HEK293 (cell line): ENCODE data around the gene TAAR1.

Experiments
- CTCF ChIA-PET: fragments of 350-600 bp; formaldehyde crosslinking; extraction: SDS; loops from one replicate; lab custom pipeline; 2021; ENCODE audit warnings: antibody characterized with exemption; lab: Yijun Ruan, JAX
- POLR2A ChIA-PET: fragments of 300-600 bp; formaldehyde crosslinking; extraction: SDS; loops from one replicate; lab custom pipeline; 2020; ENCODE audit warnings: antibody characterized with exemption, inconsistent platforms; lab: Yijun Ruan, JAX
- H3K27ac ChIP-seq: fragments of 200-500 bp; sonication (Bioruptor generic); 2 replicates; pipeline ENCODE4 v1.5.1; 2014; ENCODE audit warnings: low read depth, low read length, control low read depth, inconsistent platforms; ENCODE audit errors: extremely low read depth
- H3K36me3 ChIP-seq, 2 experiments: fragments of 200-500 bp in 1 of 2; sonication (Bioruptor generic) in 1 of 2; 1 replicate in 1 of 2; 2 replicates in 1 of 2; pipeline ENCODE4 v1.5.1; 2014 to 2017; ENCODE audit warnings: inconsistent platforms in 2 of 2, low read length in 2 of 2; ENCODE audit not compliant: control insufficient read depth in 2 of 2, insufficient read depth in 1 of 2
- H3K4me1 ChIP-seq: fragments of 200-500 bp; sonication (Bioruptor generic); 2 replicates; pipeline ENCODE4 v1.5.1; 2014; ENCODE audit warnings: mild to moderate bottlenecking, low read length, inconsistent platforms; ENCODE audit not compliant: control insufficient read depth, insufficient read depth
- H3K4me3 ChIP-seq: 2 replicates; pipeline ENCODE4 v1.5.1; 2011; ENCODE audit warnings: low read depth, mild to moderate bottlenecking, control low read depth, low read length, moderate library complexity
- H3K9me3 ChIP-seq: fragments of 200-500 bp; sonication (Bioruptor generic); 2 replicates; pipeline ENCODE4 v1.5.1; 2014; ENCODE audit warnings: low read depth, low read length, inconsistent platforms; ENCODE audit not compliant: control insufficient read depth, insufficient read depth
- ATF2 ChIP-seq: fragments of 450-650 bp; formaldehyde crosslinking; IDR thresholded peaks from 2 replicates; pipeline ENCODE4 v1.5.1; 2016; ENCODE audit warnings: missing biosample characterization, missing genetic modification characterization, low read depth
- EGR2 ChIP-seq: fragments of 450-650 bp; formaldehyde crosslinking; IDR thresholded peaks from 2 replicates; pipeline ENCODE4 v1.5.1; 2016; ENCODE audit warnings: low read depth, missing biosample characterization, missing genetic modification characterization
- GFI1B ChIP-seq: fragments of 450-650 bp; formaldehyde crosslinking; IDR thresholded peaks from 2 replicates; pipeline ENCODE4 v1.5.1; 2016; ENCODE audit warnings: missing biosample characterization, missing genetic modification characterization
- KLF10 ChIP-seq: fragments of 450-650 bp; IDR thresholded peaks from 2 replicates; pipeline ENCODE4 v1.5.1; 2018; ENCODE audit warnings: missing biosample characterization, mild to moderate bottlenecking, missing genetic modification characterization
- MYNN ChIP-seq: fragments of 450-650 bp; formaldehyde crosslinking; IDR thresholded peaks from 2 replicates; pipeline ENCODE4 v1.5.1; 2016; ENCODE audit warnings: missing biosample characterization, missing genetic modification characterization, borderline replicate concordance
- PRDM6 ChIP-seq: fragments of 450-650 bp; formaldehyde crosslinking; IDR thresholded peaks from 2 replicates; pipeline ENCODE4 v1.5.1; 2017; ENCODE audit warnings: missing biosample characterization, missing genetic modification characterization
- RBAK ChIP-seq: fragments of 450-650 bp; formaldehyde crosslinking; IDR thresholded peaks from 2 replicates; pipeline ENCODE4 v1.5.1; 2016; ENCODE audit warnings: missing biosample characterization, missing genetic modification characterization
- TCF7L2 ChIP-seq: IDR thresholded peaks from 2 replicates; pipeline ENCODE4 v1.6.1; 2011; ENCODE audit warnings: low read depth, mild to moderate bottlenecking, inconsistent platforms, low read length, moderate library complexity, borderline replicate concordance
- ZBTB48 ChIP-seq: fragments of 450-650 bp; formaldehyde crosslinking; IDR thresholded peaks from 2 replicates; pipeline ENCODE4 v1.5.1; 2016; ENCODE audit warnings: missing biosample characterization, missing genetic modification characterization
- ZBTB7A ChIP-seq: fragments of 450-650 bp; formaldehyde crosslinking; IDR thresholded peaks from 2 replicates; pipeline ENCODE4 v1.5.1; 2016; ENCODE audit warnings: low read depth, missing biosample characterization, missing genetic modification characterization
- ZFP37 ChIP-seq: fragments of 450-650 bp; formaldehyde crosslinking; IDR thresholded peaks from 2 replicates; pipeline ENCODE4 v1.5.1; 2016; ENCODE audit warnings: missing biosample characterization, missing genetic modification characterization
- ZIC2 ChIP-seq: fragments of 450-650 bp; formaldehyde crosslinking; IDR thresholded peaks from 2 replicates; pipeline ENCODE4 v1.5.1; 2016; ENCODE audit warnings: missing biosample characterization, missing genetic modification characterization
- ZNF121 ChIP-seq: fragments of 450-650 bp; formaldehyde crosslinking; IDR thresholded peaks from 2 replicates; pipeline ENCODE4 v1.5.1; 2016; ENCODE audit warnings: missing biosample characterization, missing genetic modification characterization
- ZNF157 ChIP-seq: fragments of 450-650 bp; formaldehyde crosslinking; IDR thresholded peaks from 2 replicates; pipeline ENCODE4 v1.5.1; 2016; ENCODE audit warnings: missing biosample characterization, missing genetic modification characterization
- ZNF18 ChIP-seq: fragments of 450-650 bp; formaldehyde crosslinking; IDR thresholded peaks from 2 replicates; pipeline ENCODE4 v1.5.1; 2016; ENCODE audit warnings: missing biosample characterization, missing genetic modification characterization
- ZNF19 ChIP-seq: fragments of 450-650 bp; formaldehyde crosslinking; IDR thresholded peaks from 2 replicates; pipeline ENCODE4; 2016; ENCODE audit warnings: missing biosample characterization, missing genetic modification characterization, low read depth
- ZNF266 ChIP-seq: fragments of 450-650 bp; formaldehyde crosslinking; IDR thresholded peaks from 2 replicates; pipeline ENCODE4 v1.5.1; 2016; ENCODE audit warnings: missing biosample characterization, missing genetic modification characterization, low read depth
- ZNF37A ChIP-seq: fragments of 450-650 bp; IDR thresholded peaks from 2 replicates; pipeline ENCODE4 v1.5.1; 2018; ENCODE audit warnings: missing biosample characterization, missing genetic modification characterization
- ZNF391 ChIP-seq: fragments of 450-650 bp; formaldehyde crosslinking; IDR thresholded peaks from 2 replicates; pipeline ENCODE4 v1.5.1; 2016; ENCODE audit warnings: low read depth, missing biosample characterization, missing genetic modification characterization, borderline replicate concordance
- ZNF416 ChIP-seq: fragments of 450-650 bp; formaldehyde crosslinking; IDR thresholded peaks from 2 replicates; pipeline ENCODE4 v1.5.1; 2016; ENCODE audit warnings: missing biosample characterization, missing genetic modification characterization
- ZNF501 ChIP-seq: fragments of 450-650 bp; formaldehyde crosslinking; IDR thresholded peaks from 2 replicates; pipeline ENCODE4 v1.5.1; 2016; ENCODE audit warnings: missing biosample characterization, missing genetic modification characterization
- ZNF513 ChIP-seq: fragments of 450-650 bp; IDR thresholded peaks from 2 replicates; pipeline ENCODE4 v1.5.1; 2018; ENCODE audit warnings: missing biosample characterization, missing genetic modification characterization
- ZNF548 ChIP-seq: fragments of 450-650 bp; formaldehyde crosslinking; IDR thresholded peaks from 2 replicates; pipeline ENCODE4 v1.5.1; 2016; ENCODE audit warnings: missing biosample characterization, missing genetic modification characterization
- ZNF555 ChIP-seq: fragments of 450-650 bp; formaldehyde crosslinking; conservative IDR thresholded peaks from 2 replicates; pipeline ENCODE4 v1.5.1; 2017; ENCODE audit warnings: missing biosample characterization, mild to moderate bottlenecking, missing genetic modification characterization, inconsistent platforms
- ZNF558 ChIP-seq: fragments of 450-650 bp; formaldehyde crosslinking; IDR thresholded peaks from 2 replicates; pipeline ENCODE4 v1.5.1; 2016; ENCODE audit warnings: missing biosample characterization, missing genetic modification characterization
- ZNF623 ChIP-seq: fragments of 450-650 bp; formaldehyde crosslinking; IDR thresholded peaks from 2 replicates; pipeline ENCODE4 v1.5.1; 2016; ENCODE audit warnings: missing biosample characterization, missing genetic modification characterization
- ZNF704 ChIP-seq: fragments of 450-650 bp; formaldehyde crosslinking; IDR thresholded peaks from 2 replicates; pipeline ENCODE4 v1.5.1; 2016; ENCODE audit warnings: missing biosample characterization, missing genetic modification characterization
- ZNF707 ChIP-seq: fragments of 450-650 bp; formaldehyde crosslinking; IDR thresholded peaks from 2 replicates; pipeline ENCODE4 v1.5.1; 2016; ENCODE audit warnings: missing biosample characterization, missing genetic modification characterization

TAAR1 gene

GRCh38 chr6:132693478-132693877 lies 34.5 kb upstream of the TAAR1 start:
- Histone ChIP-seq H3K36me3 (no peaks in the 10 kb centered on the region), H3K27ac (no peak overlapping the region), H3K9me3 (no peaks in the 10 kb centered on the region), H3K4me3 (no peak overlapping the region), H3K4me1 (no peaks in the 10 kb centered on the region)
- ChIA-PET POLR2A (no interaction called here), CTCF (interaction anchor here (1.4 to 1.6 kb wide), 2 partner anchors 8 to 105 kb away, joined by 3 to 6 read pairs; partner anchors contain the start of gene SLC18B1)
- TF ChIP-seq ZNF416 (tag by site-specific recombination), result no peak
- no peak for TF ChIP-seq ZNF548 (tag by site-specific recombination)
- TF ChIP-seq EGR2 (tag by site-specific recombination), result no peak
- TF ChIP-seq ZNF121 (tag by site-specific recombination), result no peak
- TF ChIP-seq RBAK (tag by site-specific recombination), result no peak
- TF ChIP-seq ZNF18 (tag by site-specific recombination), result no peak
- no peak for TF ChIP-seq PRDM6
- TF ChIP-seq MYNN, result no peak
- TF ChIP-seq ZBTB48 (tag by site-specific recombination), result no peak
- no peak for TF ChIP-seq ZNF558 (tag by site-specific recombination)
- no peak for TF ChIP-seq ATF2 (tag by site-specific recombination)
- no peak for TF ChIP-seq ZBTB7A (tag by site-specific recombination)
- no peak for TF ChIP-seq ZNF501
- TF ChIP-seq ZFP37 (tag by site-specific recombination), result no peak
- no peak for TF ChIP-seq ZIC2
- no peak for TF ChIP-seq ZNF37A (tag by site-specific recombination)

- ChIA-PET CTCF (no interaction called here), POLR2A (no interaction called here)
- Histone ChIP-seq H3K4me1 (no peaks in the 10 kb centered on the region), H3K4me3 (no peak overlapping the region), H3K36me3 (no peaks in the 10 kb centered on the region)
- TF ChIP-seq GFI1B (tag by site-specific recombination), result no peak
- no peak for TF ChIP-seq KLF10 (tag by site-specific recombination)
- TF ChIP-seq ZNF391, result no peak
- TF ChIP-seq ZNF623 (tag by site-specific recombination), result no peak
- no peak for TF ChIP-seq ZNF707 (tag by site-specific recombination)
- TF ChIP-seq ZNF266 (tag by site-specific recombination), result no peak
- no peak for TF ChIP-seq ZNF704 (tag by site-specific recombination)
- TF ChIP-seq ZNF121 (tag by site-specific recombination), result no peak
- TF ChIP-seq ZNF157 (tag by site-specific recombination), result no peak
- no peak for TF ChIP-seq ZNF555
- TF ChIP-seq ZNF513 (tag by site-specific recombination), result no peak
- no peak for TF ChIP-seq TCF7L2
- no peak for TF ChIP-seq ZNF19 (tag by site-specific recombination)
- TF ChIP-seq, all 188 proteins: peak for 0
- H3K9me3 ChIP-seq, result no peaks in the 10 kb centered on the region
- no peak overlapping the region for H3K27ac ChIP-seq
Observed at GRCh38 chr6:132690678-132691077, 31.7 kb upstream of the TAAR1 start.
